ENCODE results near the gene DUSP16.

Gene DUSP16

DNA sequence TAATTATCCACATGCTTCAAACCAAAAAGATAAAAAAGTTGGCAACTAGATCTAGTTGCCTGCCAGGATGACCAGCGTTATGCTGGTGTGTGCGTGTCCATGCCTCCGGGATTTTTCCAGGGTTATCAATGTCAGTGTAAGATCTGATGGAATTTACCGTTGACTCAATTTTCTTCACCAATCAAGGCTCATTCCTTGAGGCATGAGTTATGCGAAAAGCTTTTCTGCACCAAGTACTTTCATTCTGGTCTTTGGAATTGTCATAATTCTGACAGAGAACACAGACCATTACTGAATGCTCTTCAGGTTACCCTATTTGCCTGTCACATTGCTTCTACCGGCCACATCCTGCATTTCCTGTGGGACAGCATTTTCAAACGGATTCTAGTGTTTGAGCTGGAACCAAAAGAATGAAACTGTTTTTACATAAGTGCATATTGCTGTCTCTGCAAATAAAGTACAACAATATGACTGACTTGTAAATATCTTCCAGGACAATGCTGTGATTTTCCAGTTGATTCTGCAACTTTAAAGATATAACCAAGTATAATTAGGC, 91.8 kb downstream of the DUSP16 start:
- H3K4me3 ChIP-seq (IDR thresholded peaks at IDR 0.05; ENCODE audit: insufficient read depth, low read depth, low read length): no peak overlapping the region
- H3K4me2 ChIP-seq: no peak overlapping the region
- H2AFZ ChIP-seq (ENCODE audit: low read depth): no peak overlapping the region
- no peaks in the 10 kb centered on the region for H3K79me2 ChIP-seq (ENCODE audit: insufficient read depth, low read depth)
- no peaks in the 10 kb centered on the region for H4K20me1 ChIP-seq (ENCODE audit: insufficient read depth)
- TF ChIP-seq, protein P1, sequence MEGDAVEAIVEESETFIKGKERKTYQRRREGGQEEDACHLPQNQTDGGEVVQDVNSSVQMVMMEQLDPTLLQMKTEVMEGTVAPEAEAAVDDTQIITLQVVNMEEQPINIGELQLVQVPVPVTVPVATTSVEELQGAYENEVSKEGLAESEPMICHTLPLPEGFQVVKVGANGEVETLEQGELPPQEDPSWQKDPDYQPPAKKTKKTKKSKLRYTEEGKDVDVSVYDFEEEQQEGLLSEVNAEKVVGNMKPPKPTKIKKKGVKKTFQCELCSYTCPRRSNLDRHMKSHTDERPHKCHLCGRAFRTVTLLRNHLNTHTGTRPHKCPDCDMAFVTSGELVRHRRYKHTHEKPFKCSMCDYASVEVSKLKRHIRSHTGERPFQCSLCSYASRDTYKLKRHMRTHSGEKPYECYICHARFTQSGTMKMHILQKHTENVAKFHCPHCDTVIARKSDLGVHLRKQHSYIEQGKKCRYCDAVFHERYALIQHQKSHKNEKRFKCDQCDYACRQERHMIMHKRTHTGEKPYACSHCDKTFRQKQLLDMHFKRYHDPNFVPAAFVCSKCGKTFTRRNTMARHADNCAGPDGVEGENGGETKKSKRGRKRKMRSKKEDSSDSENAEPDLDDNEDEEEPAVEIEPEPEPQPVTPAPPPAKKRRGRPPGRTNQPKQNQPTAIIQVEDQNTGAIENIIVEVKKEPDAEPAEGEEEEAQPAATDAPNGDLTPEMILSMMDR (conservative IDR thresholded peaks at IDR 0.05; ENCODE audit: low read depth, low read length): no peak
- no peak overlapping the region for H3K9ac ChIP-seq
- H3K36me3 ChIP-seq (ENCODE audit: insufficient read depth): no peaks in the 10 kb centered on the region
- no peaks in the 10 kb centered on the region for H3K4me1 ChIP-seq (ENCODE audit: low read depth, poor library complexity, severe bottlenecking)
- no peak overlapping the region for H3K27ac ChIP-seq
- H3K27me3 ChIP-seq (ENCODE audit: insufficient read depth, low read depth): no peaks in the 10 kb centered on the region

DNA sequence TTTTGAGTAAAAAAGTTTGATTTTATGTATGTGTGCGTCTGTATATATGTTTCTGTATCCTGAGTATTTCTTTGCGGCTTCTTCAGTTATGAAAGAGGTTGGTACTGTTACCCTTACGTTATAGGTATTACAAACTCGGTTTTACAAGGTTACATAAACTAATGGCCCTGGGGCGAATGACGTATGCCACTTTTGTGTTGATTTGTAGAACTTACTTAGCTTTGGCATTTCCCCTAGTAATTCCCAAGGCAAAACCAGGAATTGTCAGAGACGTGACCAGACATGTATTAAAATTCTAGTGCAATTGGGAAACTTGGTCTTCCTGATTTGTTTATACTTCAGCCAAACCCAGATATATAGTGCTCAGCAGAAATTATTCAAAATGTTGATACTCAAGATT, 93.3 kb downstream of the DUSP16 start:
- no peak overlapping the region for H3K9ac ChIP-seq
- H3K79me2 ChIP-seq (ENCODE audit: insufficient read depth, low read depth): no peaks in the 10 kb centered on the region
- no peak overlapping the region for H3K4me2 ChIP-seq
- no peak overlapping the region for H2AFZ ChIP-seq (ENCODE audit: low read depth)
- H3K36me3 ChIP-seq (ENCODE audit: insufficient read depth): no peaks in the 10 kb centered on the region
- no peaks in the 10 kb centered on the region for H3K27me3 ChIP-seq (ENCODE audit: insufficient read depth, low read depth)
- H3K4me3 ChIP-seq (IDR thresholded peaks at IDR 0.05; ENCODE audit: insufficient read depth, low read depth, low read length): no peak overlapping the region
- no peak overlapping the region for H3K27ac ChIP-seq
- TF ChIP-seq, protein P1 (conservative IDR thresholded peaks at IDR 0.05; ENCODE audit: low read depth, low read length): no peak
- H3K4me1 ChIP-seq (ENCODE audit: low read depth, poor library complexity, severe bottlenecking): no peaks in the 10 kb centered on the region
- H4K20me1 ChIP-seq (ENCODE audit: insufficient read depth): no peaks in the 10 kb centered on the region

DNA sequence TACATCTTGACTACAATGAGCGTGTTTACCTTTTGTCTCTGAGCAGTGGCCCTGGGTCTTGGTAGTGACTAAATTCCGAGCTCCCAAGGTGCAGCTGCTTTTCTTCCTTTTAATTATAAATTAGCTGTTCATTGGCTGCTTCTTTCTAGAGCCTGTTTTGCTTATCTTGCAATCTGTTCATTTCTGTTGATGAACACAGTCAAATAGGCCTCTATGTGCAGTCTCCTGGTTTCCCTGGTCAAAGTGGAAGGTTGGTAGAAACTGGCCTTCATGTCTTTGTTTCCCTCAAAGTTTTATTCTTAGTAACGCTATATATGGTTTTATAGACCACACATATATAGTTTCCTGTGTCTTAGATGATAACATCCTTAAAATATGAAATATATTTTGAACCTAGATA, 94.1 kb downstream of the DUSP16 start:
- Histone ChIP-seq H3K4me2 (no peak overlapping the region), H3K36me3 (ENCODE audit: insufficient read depth) (no peaks in the 10 kb centered on the region), H3K4me1 (ENCODE audit: low read depth, poor library complexity, severe bottlenecking) (no peaks in the 10 kb centered on the region), H3K27me3 (ENCODE audit: insufficient read depth, low read depth) (no peaks in the 10 kb centered on the region), H3K27ac (no peak overlapping the region), H3K4me3 (IDR thresholded peaks at IDR 0.05; ENCODE audit: insufficient read depth, low read depth, low read length) (no peak overlapping the region), H3K9ac (no peak overlapping the region), H4K20me1 (ENCODE audit: insufficient read depth) (no peaks in the 10 kb centered on the region), H2AFZ (ENCODE audit: low read depth) (no peak overlapping the region), H3K79me2 (ENCODE audit: insufficient read depth, low read depth) (no peaks in the 10 kb centered on the region)
- TF ChIP-seq, protein P1 (conservative IDR thresholded peaks at IDR 0.05; ENCODE audit: low read depth, low read length): no peak

DNA sequence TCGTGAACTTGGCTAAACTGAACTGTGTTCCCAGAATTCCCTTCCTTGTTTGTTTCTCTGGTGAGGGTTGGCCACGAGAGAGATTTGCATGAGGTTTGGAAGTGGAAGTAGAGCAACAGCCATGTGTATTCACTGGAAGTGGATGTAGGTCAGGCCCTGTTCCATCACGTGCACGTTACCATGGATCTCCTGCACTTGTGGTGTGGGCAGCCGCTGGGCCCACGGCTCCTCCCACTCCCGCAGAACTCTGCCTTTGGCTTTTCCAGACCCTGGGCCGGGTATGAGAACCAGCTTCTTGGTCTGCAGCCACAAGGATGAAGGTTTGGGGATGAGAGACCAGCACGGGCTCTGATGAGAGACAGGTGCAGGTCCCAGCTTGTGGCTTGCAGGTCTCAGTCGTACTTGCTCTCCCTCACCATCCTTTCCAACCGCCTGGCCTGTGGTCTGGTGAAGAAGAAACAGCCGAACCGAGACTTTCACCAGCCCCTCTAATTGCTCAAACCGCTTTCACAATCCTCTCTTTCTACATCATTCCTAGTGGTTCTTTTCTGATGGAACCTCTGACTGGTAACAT, 94.9 kb downstream of the DUSP16 start:
- TF ChIP-seq, protein P1 (conservative IDR thresholded peaks at IDR 0.05; ENCODE audit: low read depth, low read length): no peak

More for the DNA sequence above, 94.9 kb downstream of the DUSP16 start:
- H3K4me2 ChIP-seq: no peak overlapping the region
- no peak overlapping the region for H2AFZ ChIP-seq (ENCODE audit: low read depth)
- no peak overlapping the region for H3K27ac ChIP-seq
- H4K20me1 ChIP-seq (ENCODE audit: insufficient read depth): no peaks in the 10 kb centered on the region
- no peaks in the 10 kb centered on the region for H3K36me3 ChIP-seq (ENCODE audit: insufficient read depth)
- no peaks in the 10 kb centered on the region for H3K4me1 ChIP-seq (ENCODE audit: low read depth, poor library complexity, severe bottlenecking)
- no peak overlapping the region for H3K9ac ChIP-seq
- no peak overlapping the region for H3K4me3 ChIP-seq (IDR thresholded peaks at IDR 0.05; ENCODE audit: insufficient read depth, low read depth, low read length)
- H3K79me2 ChIP-seq (ENCODE audit: insufficient read depth, low read depth): no peaks in the 10 kb centered on the region
- no peaks in the 10 kb centered on the region for H3K27me3 ChIP-seq (ENCODE audit: insufficient read depth, low read depth)
